K562 (cell line): Measurements from ENCODE around the gene SETD3. TPM values are rescaled to one million over a fixed set of nuclear protein-coding genes. Genes with fewer than 3 reads are reported as not detected.

Experiments used
- ATF7 ChIP-seq: fragments of 450-650 bp; IDR thresholded peaks from 2 replicates; pipeline ENCODE4 v1.7.1; 2014; ENCODE audit warnings: mild to moderate bottlenecking, moderate library complexity
- CTBP1 ChIP-seq: fragments of 450-650 bp; IDR thresholded peaks from 2 replicates; pipeline ENCODE4 v1.6.1; 2016; ENCODE audit warnings: borderline replicate concordance
- GATAD2B ChIP-seq: fragments of 450-650 bp; IDR thresholded peaks from 2 replicates; pipeline ENCODE4 v1.6.1; 2017; ENCODE audit warnings: mild to moderate bottlenecking, borderline replicate concordance
- HNRNPL ChIP-seq: fragments of 200-400 bp; formaldehyde crosslinking; IDR thresholded peaks from 2 replicates; pipeline ENCODE4 v1.6.1; 2017; ENCODE audit warnings: low read depth, mild to moderate bottlenecking, low read length
- JUNB ChIP-seq: fragments of 450-650 bp; formaldehyde crosslinking; conservative IDR thresholded peaks from 2 replicates; pipeline ENCODE4 v1.4.0; 2020; ENCODE audit warnings: mild to moderate bottlenecking
- KDM1A ChIP-seq, 2 experiments: fragments of 450-650 bp; IDR thresholded peaks; 2 replicates each; pipeline ENCODE4 v1.6.1; 2016; ENCODE audit warnings: mild to moderate bottlenecking in 2 of 2
- NFXL1 ChIP-seq: fragments of 450-650 bp; formaldehyde crosslinking; IDR thresholded peaks from 2 replicates; pipeline ENCODE4 v1.4.0; 2021; ENCODE audit warnings: mild to moderate bottlenecking
- NRF1 ChIP-seq, 2 experiments: fragments of 450-650 bp; IDR thresholded peaks in 1 of 2; conservative IDR thresholded peaks in 1 of 2; 2 replicates each; pipeline ENCODE4 v1.6.1; 2014; ENCODE audit warnings: mild to moderate bottlenecking in 2 of 2
- PREB ChIP-seq: sonication (generic); formaldehyde crosslinking; IDR thresholded peaks from 2 replicates; pipeline ENCODE4 v1.8.1; 2023; ENCODE audit warnings: mild to moderate bottlenecking, missing genetic modification reagents
- RBBP5 ChIP-seq: fragments of 200-600 bp; sonication (generic); IDR thresholded peaks from 2 replicates; pipeline ENCODE4 v1.6.1; 2012; ENCODE audit warnings: borderline replicate concordance, mild to moderate bottlenecking, low read length, control low read depth, inconsistent platforms; ENCODE audit not compliant: insufficient read depth, poor library complexity, severe bottlenecking
- RERE ChIP-seq: sonication (generic); formaldehyde crosslinking; IDR thresholded peaks from 2 replicates; pipeline ENCODE4 v1.8.0; 2023; ENCODE audit warnings: missing genetic modification reagents, mild to moderate bottlenecking, borderline replicate concordance
- SMAD2 ChIP-seq: fragments of 150-350 bp; IDR thresholded peaks from 2 replicates; pipeline ENCODE4 v1.6.1; 2014; ENCODE audit warnings: low read depth, mild to moderate bottlenecking, low read length
- ZNF408 ChIP-seq: fragments of 250-450 bp; sonication (Bioruptor Pico); IDR thresholded peaks from 2 replicates; pipeline ENCODE4 v1.4.0; 2020; ENCODE audit warnings: low read depth, mild to moderate bottlenecking, moderate library complexity
- polyA plus RNA-seq, 8 experiments: library from polyadenylated mRNA; depleted of rRNA in 4 of 8; stranded (reverse) in 5 of 8; unstranded in 3 of 8; fragments of >200 nt; fragmentation: Nextera tagmentation in 2 of 8; fragmentation: Illumina TruSeq in 1 of 8; extraction: Ambion mirVana in 2 of 8; extraction: Trizol in 1 of 8; gene quantifications; 2 replicates each; pipeline versions ENCODE4 v1.2.1 to v1.2.3, GENCODE V29; 2011 to 2014; ENCODE audit warnings: inconsistent platforms in 1 of 8, missing spikeins in 1 of 8
- total RNA-seq, 7 experiments: library from RNA; depleted of rRNA in 6 of 7; stranded (reverse); fragments of >200 nt in 6 of 7; fragmentation: Illumina TruSeq in 2 of 7; extraction: Trizol in 2 of 7; gene quantifications; 2 replicates each; pipeline versions ENCODE4 v1.2.1 to v1.2.3, GENCODE V29; 2011 to 2021; ENCODE audit warnings: low replicate concordance in 1 of 7
- TF ChIP-seq, protein P1 (sequence below): fragments of 200-800 bp; sonication (Bioruptor generic); IDR thresholded peaks from 2 replicates; pipeline ENCODE4 v1.6.1; 2017; ENCODE audit warnings: missing genetic modification characterization, missing compliant biosample characterization
- TF ChIP-seq, protein P2 (sequence below): fragments of 250-450 bp; sonication (Bioruptor Pico); IDR thresholded peaks from 2 replicates; pipeline ENCODE4 v1.4.0; 2020
- TF ChIP-seq, protein P3 (sequence below): sonication (generic); formaldehyde crosslinking; IDR thresholded peaks from 2 replicates; pipeline ENCODE4 v1.4.0; 2020; ENCODE audit warnings: mild to moderate bottlenecking, missing genetic modification reagents

SETD3 gene
- total and polyA plus RNA-seq, 9 of the 15 experiments (the other 6 are each of a cell fraction or from before 2014, with no cell fraction given): 8.5 to 35.9 (median 26.5) TPM

- TF ChIP-seq RERE (CRISPR knock-in tag) (no peak), HNRNPL (no peak), CTBP1 (no peak; the same call in 1 of the 2 replicates), JUNB (CRISPR knock-in tag) (no peak), KDM1A (IDR thresholded peaks at IDR 0.05) (no peak), RBBP5 (peak; percentile 92), ATF7 (peak; percentile 86), GATAD2B (no peak), ZNF408 (CRISPR knock-in tag) (no peak), PREB (CRISPR knock-in tag) (no peak), SMAD2 (no peak), NFXL1 (CRISPR knock-in tag) (no peak), NRF1 (conservative IDR thresholded peaks at IDR 0.05 in 1 of 2, IDR thresholded peaks at IDR 0.05 in 1 of 2) (peak; percentile 80 to 83)
- TF ChIP-seq, protein P1, sequence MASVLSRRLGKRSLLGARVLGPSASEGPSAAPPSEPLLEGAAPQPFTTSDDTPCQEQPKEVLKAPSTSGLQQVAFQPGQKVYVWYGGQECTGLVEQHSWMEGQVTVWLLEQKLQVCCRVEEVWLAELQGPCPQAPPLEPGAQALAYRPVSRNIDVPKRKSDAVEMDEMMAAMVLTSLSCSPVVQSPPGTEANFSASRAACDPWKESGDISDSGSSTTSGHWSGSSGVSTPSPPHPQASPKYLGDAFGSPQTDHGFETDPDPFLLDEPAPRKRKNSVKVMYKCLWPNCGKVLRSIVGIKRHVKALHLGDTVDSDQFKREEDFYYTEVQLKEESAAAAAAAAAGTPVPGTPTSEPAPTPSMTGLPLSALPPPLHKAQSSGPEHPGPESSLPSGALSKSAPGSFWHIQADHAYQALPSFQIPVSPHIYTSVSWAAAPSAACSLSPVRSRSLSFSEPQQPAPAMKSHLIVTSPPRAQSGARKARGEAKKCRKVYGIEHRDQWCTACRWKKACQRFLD (CRISPR knock-in tag): no peak
- TF ChIP-seq, protein P2, sequence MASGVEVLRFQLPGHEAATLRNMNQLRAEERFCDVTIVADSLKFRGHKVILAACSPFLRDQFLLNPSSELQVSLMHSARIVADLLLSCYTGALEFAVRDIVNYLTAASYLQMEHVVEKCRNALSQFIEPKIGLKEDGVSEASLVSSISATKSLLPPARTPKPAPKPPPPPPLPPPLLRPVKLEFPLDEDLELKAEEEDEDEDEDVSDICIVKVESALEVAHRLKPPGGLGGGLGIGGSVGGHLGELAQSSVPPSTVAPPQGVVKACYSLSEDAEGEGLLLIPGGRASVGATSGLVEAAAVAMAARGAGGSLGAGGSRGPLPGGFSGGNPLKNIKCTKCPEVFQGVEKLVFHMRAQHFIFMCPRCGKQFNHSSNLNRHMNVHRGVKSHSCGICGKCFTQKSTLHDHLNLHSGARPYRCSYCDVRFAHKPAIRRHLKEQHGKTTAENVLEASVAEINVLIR: peak; percentile 94
- TF ChIP-seq, protein P3, sequence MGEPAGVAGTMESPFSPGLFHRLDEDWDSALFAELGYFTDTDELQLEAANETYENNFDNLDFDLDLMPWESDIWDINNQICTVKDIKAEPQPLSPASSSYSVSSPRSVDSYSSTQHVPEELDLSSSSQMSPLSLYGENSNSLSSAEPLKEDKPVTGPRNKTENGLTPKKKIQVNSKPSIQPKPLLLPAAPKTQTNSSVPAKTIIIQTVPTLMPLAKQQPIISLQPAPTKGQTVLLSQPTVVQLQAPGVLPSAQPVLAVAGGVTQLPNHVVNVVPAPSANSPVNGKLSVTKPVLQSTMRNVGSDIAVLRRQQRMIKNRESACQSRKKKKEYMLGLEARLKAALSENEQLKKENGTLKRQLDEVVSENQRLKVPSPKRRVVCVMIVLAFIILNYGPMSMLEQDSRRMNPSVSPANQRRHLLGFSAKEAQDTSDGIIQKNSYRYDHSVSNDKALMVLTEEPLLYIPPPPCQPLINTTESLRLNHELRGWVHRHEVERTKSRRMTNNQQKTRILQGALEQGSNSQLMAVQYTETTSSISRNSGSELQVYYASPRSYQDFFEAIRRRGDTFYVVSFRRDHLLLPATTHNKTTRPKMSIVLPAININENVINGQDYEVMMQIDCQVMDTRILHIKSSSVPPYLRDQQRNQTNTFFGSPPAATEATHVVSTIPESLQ (CRISPR knock-in tag): no peak
Measured at GRCh38 chr14:99480917-99481744, 472 bp upstream of the SETD3 start, which contains the start of gene CCNK (continued).
